ENCODE data around the gene DNMT3A. TPM values are rescaled to one million over a fixed set of nuclear protein-coding genes. Genes with fewer than 3 reads are reported as not detected.
A peak's percentile ranks its signal among the peaks of the same experiment; 100 is the strongest.
"Not testable (repeated sequence)": the region's sequence is repeated elsewhere in the genome, so short reads cannot be mapped to it uniquely, and the experiment has no call there.

The DNMT3A gene
- total RNA-seq, 1 donor from 2014 or later, result 12.9 TPM

DNA sequence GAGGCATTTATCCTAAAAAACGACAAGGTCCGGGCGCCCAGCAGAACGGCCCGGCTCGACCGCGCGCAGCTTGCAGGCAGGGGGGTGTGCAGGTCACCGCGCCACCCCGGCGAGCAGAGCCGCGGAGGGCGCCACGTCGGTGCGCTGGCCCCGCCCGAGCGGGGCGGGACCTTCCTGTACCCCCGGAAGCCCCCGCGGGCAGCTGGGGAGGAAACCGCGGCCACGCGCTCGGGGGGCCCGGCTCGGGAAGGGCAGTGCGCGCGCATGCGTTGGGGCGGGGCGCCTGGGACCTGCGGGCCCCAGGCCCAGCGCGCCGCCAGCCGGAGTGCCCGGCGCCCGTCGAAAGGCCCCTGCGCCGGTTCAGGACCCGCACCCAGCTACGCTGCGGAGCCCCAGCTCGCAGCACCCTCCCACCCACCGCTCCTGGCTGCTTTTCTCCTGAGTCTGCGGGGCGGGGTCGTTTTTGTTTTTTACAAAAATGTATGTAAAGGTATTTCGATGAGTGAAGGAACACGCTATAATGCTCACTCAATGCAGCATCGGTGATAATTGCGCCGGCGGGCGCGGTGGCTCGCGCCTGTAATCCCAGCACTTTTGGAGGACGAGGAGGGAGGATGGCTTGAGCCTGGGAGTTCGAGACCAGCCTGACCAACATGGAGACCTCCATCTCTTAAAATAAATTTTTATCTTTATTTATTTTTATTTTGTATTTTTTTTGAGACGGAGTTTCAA lies 125.6 kb downstream of the DNMT3A start:
- Histone ChIP-seq H3K4me3 (ENCODE audit: low read depth, low read length) (peak overlapping the region; percentile 32), H3K36me3 (ENCODE audit: control insufficient read depth, insufficient read depth, low read length) (no peaks in the 10 kb centered on the region), H3K27me3 (ENCODE audit: control insufficient read depth, insufficient read depth, low read length) (no peaks in the 10 kb centered on the region)
- no peak for FAIRE-seq
- peak; percentile 18 for DNase-seq (ENCODE audit: low read depth)
- TF ChIP-seq, protein P1, sequence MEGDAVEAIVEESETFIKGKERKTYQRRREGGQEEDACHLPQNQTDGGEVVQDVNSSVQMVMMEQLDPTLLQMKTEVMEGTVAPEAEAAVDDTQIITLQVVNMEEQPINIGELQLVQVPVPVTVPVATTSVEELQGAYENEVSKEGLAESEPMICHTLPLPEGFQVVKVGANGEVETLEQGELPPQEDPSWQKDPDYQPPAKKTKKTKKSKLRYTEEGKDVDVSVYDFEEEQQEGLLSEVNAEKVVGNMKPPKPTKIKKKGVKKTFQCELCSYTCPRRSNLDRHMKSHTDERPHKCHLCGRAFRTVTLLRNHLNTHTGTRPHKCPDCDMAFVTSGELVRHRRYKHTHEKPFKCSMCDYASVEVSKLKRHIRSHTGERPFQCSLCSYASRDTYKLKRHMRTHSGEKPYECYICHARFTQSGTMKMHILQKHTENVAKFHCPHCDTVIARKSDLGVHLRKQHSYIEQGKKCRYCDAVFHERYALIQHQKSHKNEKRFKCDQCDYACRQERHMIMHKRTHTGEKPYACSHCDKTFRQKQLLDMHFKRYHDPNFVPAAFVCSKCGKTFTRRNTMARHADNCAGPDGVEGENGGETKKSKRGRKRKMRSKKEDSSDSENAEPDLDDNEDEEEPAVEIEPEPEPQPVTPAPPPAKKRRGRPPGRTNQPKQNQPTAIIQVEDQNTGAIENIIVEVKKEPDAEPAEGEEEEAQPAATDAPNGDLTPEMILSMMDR (IDR thresholded peaks at IDR 0.05; ENCODE audit: insufficient read depth, low read length, severe bottlenecking), result no peak

DNA sequence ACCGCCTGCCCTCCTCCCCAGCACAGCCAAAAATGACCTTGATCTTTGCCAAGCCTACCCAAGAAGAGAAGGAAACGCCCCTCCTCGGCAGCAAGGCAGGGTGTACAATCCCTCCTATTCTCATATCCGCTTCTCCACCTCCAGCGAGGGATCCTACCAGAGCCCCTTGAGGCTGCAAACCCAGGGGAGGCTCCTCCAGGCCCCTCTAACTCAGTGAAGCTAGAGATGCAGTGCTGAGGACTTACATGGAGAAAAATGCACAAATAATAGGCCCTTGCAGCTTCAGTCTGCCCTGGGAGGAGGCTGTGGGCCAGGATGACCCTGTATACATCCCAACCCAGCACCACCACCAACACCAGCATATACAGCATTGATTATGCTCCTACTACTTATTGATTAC lies 126.5 kb downstream of the DNMT3A start:
- H3K27me3 ChIP-seq (ENCODE audit: control insufficient read depth, insufficient read depth, low read length), result no peaks in the 10 kb centered on the region
- TF ChIP-seq, protein P1 (IDR thresholded peaks at IDR 0.05; ENCODE audit: insufficient read depth, low read length, severe bottlenecking), result no peak
- H3K36me3 ChIP-seq (ENCODE audit: control insufficient read depth, insufficient read depth, low read length), result no peaks in the 10 kb centered on the region
- FAIRE-seq (no peak), DNase-seq (ENCODE audit: low read depth) (no peak)
- H3K4me3 ChIP-seq (ENCODE audit: low read depth, low read length), result no peak overlapping the region

DNA sequence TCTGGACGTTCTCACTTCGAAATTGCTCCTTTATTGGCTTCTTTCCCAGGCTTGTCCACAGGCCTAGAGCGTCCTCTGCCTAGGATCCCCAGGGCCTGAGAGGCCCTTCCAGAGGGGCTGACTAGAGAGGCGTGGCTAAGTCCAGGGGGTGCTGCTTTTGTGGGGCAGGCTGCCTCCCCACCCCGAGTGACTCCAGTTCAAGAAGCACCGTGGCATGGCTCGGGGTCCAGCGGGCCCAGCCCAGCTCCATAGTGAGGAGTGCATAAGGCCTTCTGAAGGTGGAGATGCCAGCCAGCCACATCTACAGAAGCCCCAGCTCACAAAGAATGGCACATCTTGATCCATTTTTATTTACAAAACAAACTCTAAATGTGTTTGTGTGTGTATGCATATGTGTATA lies 128.5 kb downstream of the DNMT3A start:
- no peak for FAIRE-seq
- TF ChIP-seq, protein P1 (IDR thresholded peaks at IDR 0.05; ENCODE audit: insufficient read depth, low read length, severe bottlenecking), result no peak
- Histone ChIP-seq H3K4me3 (ENCODE audit: low read depth, low read length) (no peak overlapping the region), H3K27me3 (ENCODE audit: control insufficient read depth, insufficient read depth, low read length) (no peaks in the 10 kb centered on the region), H3K36me3 (ENCODE audit: control insufficient read depth, insufficient read depth, low read length) (no peaks in the 10 kb centered on the region)
- DNase-seq (ENCODE audit: low read depth), result no peak

DNA sequence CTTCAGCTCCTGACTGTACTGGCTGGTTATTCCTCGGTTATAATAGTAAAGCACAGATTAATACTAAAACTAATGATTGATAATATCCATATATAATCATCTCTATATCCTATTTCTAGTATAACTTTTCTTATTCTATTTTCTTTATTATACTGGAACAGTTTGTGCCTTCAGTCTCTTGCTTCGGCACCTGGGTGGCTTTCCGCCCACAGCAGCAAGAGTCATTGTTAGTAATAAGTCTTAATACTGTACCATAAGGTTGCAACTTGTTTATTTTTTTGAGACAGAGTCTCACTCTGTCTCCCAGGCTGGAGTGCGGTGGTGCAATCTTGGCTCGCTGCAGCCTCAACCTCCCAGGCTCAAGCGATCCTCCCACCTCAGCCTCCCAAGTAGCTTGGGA lies 130.8 kb downstream of the DNMT3A start:
- H3K27me3 ChIP-seq (ENCODE audit: control insufficient read depth, insufficient read depth, low read length); H3K4me3 ChIP-seq (ENCODE audit: low read depth, low read length); H3K36me3 ChIP-seq (ENCODE audit: control insufficient read depth, insufficient read depth, low read length); DNase-seq (ENCODE audit: low read depth); FAIRE-seq: not testable (repeated sequence)

DNA sequence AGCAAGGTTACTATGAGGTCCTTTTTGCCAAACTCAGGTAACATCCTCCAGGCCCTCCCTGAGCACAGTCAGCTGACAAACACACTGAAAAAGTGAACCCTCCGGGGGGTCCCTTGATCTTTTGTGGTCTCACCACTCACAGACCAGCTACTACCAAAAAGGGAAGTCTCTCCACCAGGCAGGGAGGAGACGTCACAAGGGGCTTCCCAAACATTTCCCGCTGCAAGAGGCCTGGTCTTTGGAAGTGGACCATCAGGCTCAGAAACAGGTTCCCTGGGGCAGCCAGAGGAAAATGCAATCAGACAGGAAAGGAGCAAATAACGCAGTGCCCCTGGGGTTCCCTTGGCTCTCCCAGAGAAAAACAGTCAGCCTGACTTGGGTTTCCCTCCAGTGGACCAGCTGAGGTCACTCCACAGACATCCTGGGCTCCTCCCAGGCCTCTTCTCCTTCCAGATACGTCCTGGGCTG lies 134.6 kb downstream of the DNMT3A start:
- no peaks in the 10 kb centered on the region for H3K27me3 ChIP-seq (ENCODE audit: control insufficient read depth, insufficient read depth, low read length)
- TF ChIP-seq, protein P1 (IDR thresholded peaks at IDR 0.05; ENCODE audit: insufficient read depth, low read length, severe bottlenecking), result no peak
- DNase-seq (ENCODE audit: low read depth) (no peak), FAIRE-seq (no peak)
- no peaks in the 10 kb centered on the region for H3K36me3 ChIP-seq (ENCODE audit: control insufficient read depth, insufficient read depth, low read length)
- no peak overlapping the region for H3K4me3 ChIP-seq (ENCODE audit: low read depth, low read length)

DNA sequence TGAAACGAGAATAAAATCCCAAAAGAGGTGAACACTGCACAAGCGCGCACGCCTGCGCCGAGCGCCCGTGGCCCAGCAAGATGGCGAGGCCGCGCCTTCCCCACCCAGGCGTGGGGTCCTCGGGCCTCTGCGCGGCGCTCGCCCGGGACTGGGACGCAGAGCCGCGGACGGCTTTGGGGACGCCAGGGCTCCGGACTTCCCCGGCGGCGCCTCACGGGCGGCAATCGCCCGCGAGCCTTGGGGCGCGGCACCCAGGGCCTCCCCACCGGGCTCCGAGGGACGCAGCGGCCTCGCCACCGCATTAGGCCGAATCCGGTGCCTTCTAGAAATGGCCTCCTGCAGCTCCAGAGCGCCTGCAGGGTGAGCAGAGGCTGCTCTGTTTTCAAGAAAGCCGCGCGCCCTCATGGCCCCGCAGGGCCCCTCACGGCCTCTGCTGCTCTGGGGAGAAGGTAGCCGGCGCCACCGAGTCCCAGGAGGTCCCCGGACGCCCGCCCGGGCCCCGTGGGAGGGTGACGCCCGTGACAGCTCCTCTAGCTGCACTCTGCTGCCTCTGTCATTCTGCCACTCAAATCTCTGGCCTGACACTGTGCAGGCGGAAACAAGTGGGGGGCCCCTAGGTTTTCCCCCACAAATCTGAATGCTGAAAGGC lies 137.4 kb downstream of the DNMT3A start:
- no peak for DNase-seq (ENCODE audit: low read depth)
- TF ChIP-seq, protein P1 (IDR thresholded peaks at IDR 0.05; ENCODE audit: insufficient read depth, low read length, severe bottlenecking), result no peak
- peak overlapping the region; percentile 14 for H3K4me3 ChIP-seq (ENCODE audit: low read depth, low read length)
- H3K36me3 ChIP-seq (ENCODE audit: control insufficient read depth, insufficient read depth, low read length), result no peaks in the 10 kb centered on the region
- H3K27me3 ChIP-seq (ENCODE audit: control insufficient read depth, insufficient read depth, low read length), result no peaks in the 10 kb centered on the region
- no peak for FAIRE-seq

Measured in bronchial epithelial cell (primary cell).